HepG2 (cell line): Measurements from ENCODE around the gene COASY. TPM values are rescaled to one million over a fixed set of nuclear protein-coding genes. Genes with fewer than 3 reads are reported as not detected.

ENCODE experiments used
- ARHGAP35 ChIP-seq: sonication (generic); formaldehyde crosslinking; IDR thresholded peaks from 2 replicates; pipeline ENCODE4 v1.9.0; 2022; ENCODE audit warnings: mild to moderate bottlenecking, inconsistent platforms, moderate library complexity, missing genetic modification reagents, borderline replicate concordance
- BCL3 ChIP-seq: sonication (generic); formaldehyde crosslinking; IDR thresholded peaks from 2 replicates; pipeline ENCODE4 v1.5.1; 2020; ENCODE audit warnings: mild to moderate bottlenecking, missing genetic modification reagents, moderate library complexity
- CEBPZ ChIP-seq: IDR thresholded peaks from 2 replicates; pipeline ENCODE4 v1.6.1; 2012; ENCODE audit warnings: low read length, improper control_type of control experiment
- DZIP1 ChIP-seq: sonication (generic); formaldehyde crosslinking; IDR thresholded peaks from 2 replicates; pipeline ENCODE4 v1.5.0; 2020; ENCODE audit warnings: mild to moderate bottlenecking, missing genetic modification reagents
- GMEB1 ChIP-seq: sonication (generic); formaldehyde crosslinking; IDR thresholded peaks from 2 replicates; pipeline ENCODE4 v1.5.1; 2020; ENCODE audit warnings: missing genetic modification reagents, mild to moderate bottlenecking, borderline replicate concordance
- NAIF1 ChIP-seq: sonication (generic); formaldehyde crosslinking; IDR thresholded peaks from 2 replicates; pipeline ENCODE4 v1.5.0; 2020; ENCODE audit warnings: mild to moderate bottlenecking, missing genetic modification reagents, borderline replicate concordance
- NFE2L2 ChIP-seq: fragments of 150-350 bp; IDR thresholded peaks from 2 replicates; pipeline ENCODE4 v1.6.1; 2014; ENCODE audit warnings: low read length
- SMYD3 ChIP-seq: sonication (generic); formaldehyde crosslinking; IDR thresholded peaks from 2 replicates; pipeline ENCODE4 v1.8.1; 2023; ENCODE audit warnings: mild to moderate bottlenecking, missing genetic modification reagents
- UBTF ChIP-seq: sonication (generic); formaldehyde crosslinking; IDR thresholded peaks from 2 replicates; pipeline ENCODE4 v1.4.0; 2020; ENCODE audit warnings: mild to moderate bottlenecking, missing genetic modification reagents
- XBP1 ChIP-seq: sonication (generic); formaldehyde crosslinking; IDR thresholded peaks from 2 replicates; pipeline ENCODE4 v1.5.0; 2020; ENCODE audit warnings: missing genetic modification reagents
- ZNF10 ChIP-seq: sonication (generic); formaldehyde crosslinking; IDR thresholded peaks from 2 replicates; pipeline ENCODE4 v1.4.0; 2020; ENCODE audit warnings: mild to moderate bottlenecking, low read depth, missing genetic modification reagents, borderline replicate concordance
- ZNF572 ChIP-seq: sonication (generic); formaldehyde crosslinking; IDR thresholded peaks from 2 replicates; pipeline ENCODE4 v1.5.1; 2020; ENCODE audit warnings: mild to moderate bottlenecking, missing genetic modification reagents
- ZNF737 ChIP-seq: sonication (generic); formaldehyde crosslinking; IDR thresholded peaks from 2 replicates; pipeline ENCODE4 v1.5.0; 2020; ENCODE audit warnings: missing genetic modification reagents, mild to moderate bottlenecking, borderline replicate concordance
- ZSCAN5A ChIP-seq: sonication (generic); formaldehyde crosslinking; IDR thresholded peaks from 2 replicates; pipeline ENCODE4 v1.8.0; 2022; ENCODE audit warnings: mild to moderate bottlenecking, missing genetic modification reagents, borderline replicate concordance
- polyA plus RNA-seq, 8 experiments: library from polyadenylated mRNA; depleted of rRNA in 3 of 8; stranded (reverse) in 7 of 8; unstranded in 1 of 8; fragments of >200 nt; fragmentation: Illumina TruSeq in 4 of 8; extraction: Trizol in 4 of 8; gene quantifications; 2 replicates each; pipeline versions ENCODE4 v1.2.1 to v1.2.3, GENCODE V29; 2011 to 2016; ENCODE audit warnings: low read depth in 4 of 8, missing spikeins in 1 of 8, mixed read lengths in 1 of 8; ENCODE audit not compliant: insufficient read depth in 1 of 8
- total RNA-seq, 5 experiments: library from RNA; depleted of rRNA; stranded (reverse); fragments of >200 nt; fragmentation: Illumina TruSeq; extraction: Trizol; gene quantifications; 2 replicates each; pipeline ENCODE4 v1.2.3, GENCODE V29; 2016; ENCODE audit warnings: low read depth in 1 of 5

The COASY gene
- total and polyA plus RNA-seq, 2 of the 13 experiments (the other 11 are each of a cell fraction or from before 2014, with no cell fraction given): 90.7 to 125 TPM

- TF ChIP-seq BCL3 (CRISPR knock-in tag): 0 out of 2 replicates have a peak, but pooled peaks have one; percentile 14
- no peak for TF ChIP-seq SMYD3 (CRISPR knock-in tag)
- TF ChIP-seq NFE2L2: no peak
- no peak for TF ChIP-seq ZNF10 (CRISPR knock-in tag)
- no peak for TF ChIP-seq ZNF737
- TF ChIP-seq UBTF (CRISPR knock-in tag): peak; percentile 78
- TF ChIP-seq ARHGAP35: no peak
- no peak for TF ChIP-seq DZIP1 (CRISPR knock-in tag)
- TF ChIP-seq XBP1 (CRISPR knock-in tag): no peak
- no peak for TF ChIP-seq GMEB1
- no peak for TF ChIP-seq ZSCAN5A (CRISPR knock-in tag)
- TF ChIP-seq CEBPZ: no peak
- TF ChIP-seq NAIF1: no peak
- TF ChIP-seq ZNF572: 0 out of 2 replicates have a peak, but pooled peaks have one; percentile 53
Observed at GRCh38 chr17:42531455-42532354, 30.2 kb upstream of the COASY start (continued).
